Testis (tissue), 3 donors: ENCODE data around the gene KRT23. TPM values are rescaled to one million over a fixed set of nuclear protein-coding genes. Genes with fewer than 3 reads are reported as not detected.

Experiments used
- DNase-seq: peaks from one replicate; pipeline ENCODE4 v3.0.0-alpha.2; 2019
- H3K27ac ChIP-seq, 2 donors: fragments of 200-600 bp; sonication (generic); one replicate each; pipeline ENCODE4 v1.5.1; 2019
- H3K27me3 ChIP-seq: fragments of 200-600 bp; sonication (generic); one replicate; pipeline ENCODE4 v1.5.1; 2019
- H3K36me3 ChIP-seq: fragments of 200-600 bp; sonication (generic); one replicate; pipeline ENCODE4 v1.5.1; 2017; ENCODE audit warnings: low read depth; ENCODE audit errors: missing control alignments
- H3K4me1 ChIP-seq: fragments of 200-600 bp; sonication (generic); one replicate; pipeline ENCODE4 v1.5.1; 2019
- H3K4me3 ChIP-seq, 2 donors: fragments of 200-600 bp; sonication (generic); one replicate each; pipeline ENCODE4 v1.5.1; 2017 to 2019
- H3K9me3 ChIP-seq: fragments of 200-600 bp; sonication (generic); one replicate; pipeline ENCODE4 v1.5.1; 2017
- POLR2A ChIP-seq: fragments of 450-650 bp; IDR thresholded peaks from one replicate; pipeline ENCODE4 v1.6.1; 2017; ENCODE audit warnings: antibody characterized with exemption, mild to moderate bottlenecking, moderate library complexity
- WGBS, 2 donors: methylation state at CpG; one replicate each; pipeline ENCODE4 v1.1.5; 2018; 5-methylcytosine and 5-hydroxymethylcytosine counted together
- intact Hi-C: fragments of 100-400 bp; cut with DNase I; formaldehyde crosslinking; loops from one replicate; pipeline ENCODE4 v1.15.1; 2023; ENCODE audit warnings: low total_unique reads
- polyA plus RNA-seq: library from polyadenylated mRNA; stranded (reverse); fragments of 350-450 nt; fragmentation: Illumina TruSeq; extraction: RNeasy Lipid Tissue Mini Kit (QIAGEN cat#74804); gene quantifications from one replicate; pipeline ENCODE4 v1.2.3, GENCODE V29; 2014; ENCODE audit warnings: low read depth, low replicate concordance; ENCODE audit not compliant: insufficient read depth
- total RNA-seq, 2 donors: library from RNA; depleted of rRNA; stranded (reverse); fragments of >200 nt; gene quantifications; one replicate each; pipeline ENCODE4 v1.2.3, GENCODE V29; 2016
- TF ChIP-seq, protein P1 (sequence below), 3 experiments: fragments of 450-650 bp in 2 of 3; fragments of 200-600 bp in 1 of 3; sonication (generic) in 1 of 3; IDR thresholded peaks; one replicate each; pipeline ENCODE4 v1.5.1; 2016 to 2019; ENCODE audit warnings: antibody characterized with exemption in 3 of 3, mild to moderate bottlenecking in 2 of 3, moderate library complexity in 1 of 3

The KRT23 gene
- total and polyA plus RNA-seq, 3 donors from 2014 or later = 14.0 to 52.2 (median 17.3) TPM

DNA sequence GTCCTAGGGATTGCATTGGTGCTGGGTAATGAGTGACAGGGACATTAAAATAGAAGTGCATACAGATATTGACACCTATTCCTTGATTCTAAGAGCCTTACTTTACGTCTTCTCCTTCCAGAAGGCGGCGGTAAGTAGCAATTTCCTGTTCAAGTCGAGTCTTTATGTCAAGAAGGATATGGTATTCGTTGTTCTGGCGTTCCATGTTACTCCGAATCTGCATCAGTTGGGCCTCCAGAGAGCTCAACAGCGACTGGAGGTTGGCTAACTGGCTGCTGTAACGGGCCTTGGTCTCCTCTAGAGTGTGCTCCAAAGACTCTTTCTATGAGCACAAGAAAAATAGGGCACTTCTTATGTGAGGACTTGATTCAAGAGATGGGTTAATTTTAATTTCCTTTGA, 59.4 kb downstream of the KRT23 start:
- Histone ChIP-seq H3K27ac (no peak overlapping the region), H3K4me1 (no peaks in the 10 kb centered on the region), H3K9me3 (no peaks in the 10 kb centered on the region), H3K4me3 (no peak overlapping the region), H3K27me3 (no peaks in the 10 kb centered on the region), H3K36me3 (no peaks in the 10 kb centered on the region)
- TF ChIP-seq, protein P1, sequence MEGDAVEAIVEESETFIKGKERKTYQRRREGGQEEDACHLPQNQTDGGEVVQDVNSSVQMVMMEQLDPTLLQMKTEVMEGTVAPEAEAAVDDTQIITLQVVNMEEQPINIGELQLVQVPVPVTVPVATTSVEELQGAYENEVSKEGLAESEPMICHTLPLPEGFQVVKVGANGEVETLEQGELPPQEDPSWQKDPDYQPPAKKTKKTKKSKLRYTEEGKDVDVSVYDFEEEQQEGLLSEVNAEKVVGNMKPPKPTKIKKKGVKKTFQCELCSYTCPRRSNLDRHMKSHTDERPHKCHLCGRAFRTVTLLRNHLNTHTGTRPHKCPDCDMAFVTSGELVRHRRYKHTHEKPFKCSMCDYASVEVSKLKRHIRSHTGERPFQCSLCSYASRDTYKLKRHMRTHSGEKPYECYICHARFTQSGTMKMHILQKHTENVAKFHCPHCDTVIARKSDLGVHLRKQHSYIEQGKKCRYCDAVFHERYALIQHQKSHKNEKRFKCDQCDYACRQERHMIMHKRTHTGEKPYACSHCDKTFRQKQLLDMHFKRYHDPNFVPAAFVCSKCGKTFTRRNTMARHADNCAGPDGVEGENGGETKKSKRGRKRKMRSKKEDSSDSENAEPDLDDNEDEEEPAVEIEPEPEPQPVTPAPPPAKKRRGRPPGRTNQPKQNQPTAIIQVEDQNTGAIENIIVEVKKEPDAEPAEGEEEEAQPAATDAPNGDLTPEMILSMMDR (IDR thresholded peaks at IDR 0.05) = no peak
- no peak for TF ChIP-seq POLR2A
- no peak for DNase-seq
- intact Hi-C loops = no loop called here
- 93 to 94% methylated on average over 9 of the region's 9 CpGs for WGBS, 2 donors

DNA sequence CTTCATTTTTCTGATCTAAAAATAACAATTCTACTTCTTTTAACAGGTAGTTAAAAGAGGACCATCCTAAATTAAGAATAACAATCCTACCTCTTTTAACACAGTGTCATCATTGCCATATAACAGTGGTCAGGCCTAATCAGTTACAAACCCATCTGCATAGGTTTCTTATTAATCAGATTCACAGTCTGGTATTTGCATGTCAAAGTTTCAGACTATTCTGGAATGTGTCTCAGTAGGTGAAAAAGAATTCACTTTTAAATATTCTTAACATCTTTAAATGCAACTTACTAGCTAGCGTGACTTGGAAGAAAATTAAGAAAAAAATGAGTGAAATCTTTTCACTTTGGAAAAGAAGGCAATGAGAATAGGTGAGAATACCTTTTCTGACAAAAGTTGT, 63.6 kb downstream of the KRT23 start:
- TF ChIP-seq, protein P1 (IDR thresholded peaks at IDR 0.05) = no peak
- no peak for TF ChIP-seq POLR2A
- no peaks in the 10 kb centered on the region for H3K36me3 ChIP-seq
- no peak overlapping the region for H3K27ac ChIP-seq
- WGBS, 2 donors = 98 to 100% methylated on average over 1 of the region's 1 CpG
- intact Hi-C loops = no loop called here
- H3K9me3 ChIP-seq = no peaks in the 10 kb centered on the region
- H3K4me1 ChIP-seq = no peaks in the 10 kb centered on the region
- no peak for DNase-seq
- H3K4me3 ChIP-seq = no peak overlapping the region
- no peaks in the 10 kb centered on the region for H3K27me3 ChIP-seq

DNA sequence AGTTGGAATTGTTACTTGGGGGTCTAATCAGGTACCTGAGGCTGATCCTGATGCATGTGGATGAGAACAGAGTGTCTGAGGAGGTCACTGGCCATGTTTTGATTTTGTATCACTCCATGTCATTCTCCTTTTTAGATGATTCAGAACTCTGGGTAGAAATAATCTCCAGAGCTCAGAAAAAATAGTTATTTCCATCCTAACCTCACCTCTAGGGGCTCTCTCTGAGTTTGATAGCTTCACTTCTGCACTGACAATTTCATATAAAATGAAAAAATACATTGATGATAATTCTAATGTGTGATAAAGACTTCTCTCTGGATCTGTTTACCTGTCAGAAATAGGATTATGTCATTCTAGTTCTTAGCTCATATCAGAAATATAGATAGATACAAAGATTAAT, 64.2 kb downstream of the KRT23 start:
- DNase-seq = no peak
- Histone ChIP-seq H3K27me3 (no peaks in the 10 kb centered on the region), H3K27ac (no peak overlapping the region), H3K4me3 (no peak overlapping the region), H3K4me1 (no peaks in the 10 kb centered on the region), H3K36me3 (no peaks in the 10 kb centered on the region), H3K9me3 (no peaks in the 10 kb centered on the region)
- TF ChIP-seq POLR2A = no peak
- TF ChIP-seq, protein P1 (IDR thresholded peaks at IDR 0.05) = no peak
- intact Hi-C loops = no loop called here

Other genes starting within 250 kb of the KRT23 start
Only the 30 nearest of the 33 such genes appear.
- gene KRT25, start 182.3 kb downstream of the KRT23 start, total RNA-seq = 1 to 10 TPM; 1.2 to 1.3 TPM
- gene KRT25, start 182.3 kb downstream of the KRT23 start, polyA plus RNA-seq = 1.6 TPM
- gene KRT26, start 165.4 kb downstream of the KRT23 start, total RNA-seq = under 1 TPM; 0.62 to 0.79 TPM
- gene KRT26, start 165.4 kb downstream of the KRT23 start, polyA plus RNA-seq = 0.30 TPM
- gene KRT27, start 155.1 kb downstream of the KRT23 start, total RNA-seq = 1 to 10 TPM in 1 of 2 donors, under 1 TPM in 1; 0.87 to 1.4 TPM
- gene KRT27, start 155.1 kb downstream of the KRT23 start, polyA plus RNA-seq = 0.58 TPM
- under 1 TPM; 0.43 to 0.87 TPM for gene KRT28, start 137.7 kb downstream of the KRT23 start, total RNA-seq
- gene KRT28, start 137.7 kb downstream of the KRT23 start, polyA plus RNA-seq = 0.37 TPM
- gene KRT10, start 115.0 kb downstream of the KRT23 start, total RNA-seq = 10 to 100 TPM; 22.1 to 25.8 TPM
- gene KRT10, start 115.0 kb downstream of the KRT23 start, polyA plus RNA-seq = 69.4 TPM
- under 1 TPM; 0.63 to 0.68 TPM for gene KRT12, start 70.4 kb downstream of the KRT23 start, total RNA-seq
- 0.26 TPM for gene KRT12, start 70.4 kb downstream of the KRT23 start, polyA plus RNA-seq
- not detected for gene KRT20, start 52.4 kb downstream of the KRT23 start, total RNA-seq
- gene KRT20, start 52.4 kb downstream of the KRT23 start, polyA plus RNA-seq = not detected
- not detected for gene KRT39, start 29.3 kb upstream of the KRT23 start, total RNA-seq
- not detected for gene KRT39, start 29.3 kb upstream of the KRT23 start, polyA plus RNA-seq
- gene KRT40, start 46.7 kb upstream of the KRT23 start, total RNA-seq = under 1 TPM in 1 of 2 donors, not detected in 1; 0.16 TPM
- 0.45 TPM for gene KRT40, start 46.7 kb upstream of the KRT23 start, polyA plus RNA-seq
- gene KRTAP3-3, start 56.5 kb upstream of the KRT23 start, total RNA-seq = not detected
- not detected for gene KRTAP3-3, start 56.5 kb upstream of the KRT23 start, polyA plus RNA-seq
- gene KRTAP3-2, start 62.3 kb upstream of the KRT23 start, total RNA-seq = not detected
- not detected for gene KRTAP3-2, start 62.3 kb upstream of the KRT23 start, polyA plus RNA-seq
- gene KRTAP3-1, start 71.5 kb upstream of the KRT23 start, total RNA-seq = not detected
- gene KRTAP3-1, start 71.5 kb upstream of the KRT23 start, polyA plus RNA-seq = not detected
- not detected for gene KRTAP1-5, start 89.6 kb upstream of the KRT23 start, total RNA-seq
- not detected for gene KRTAP1-5, start 89.6 kb upstream of the KRT23 start, polyA plus RNA-seq
- gene KRTAP1-4, start 92.5 kb upstream of the KRT23 start, total RNA-seq = not detected
- not detected for gene KRTAP1-4, start 92.5 kb upstream of the KRT23 start, polyA plus RNA-seq
- not detected for gene KRTAP1-3, start 97.2 kb upstream of the KRT23 start, total RNA-seq
- gene KRTAP1-3, start 97.2 kb upstream of the KRT23 start, polyA plus RNA-seq = not detected
- not detected for gene KRTAP1-1, start 103.8 kb upstream of the KRT23 start, total RNA-seq
- gene KRTAP1-1, start 103.8 kb upstream of the KRT23 start, polyA plus RNA-seq = not detected
- not detected for gene KRTAP2-1, start 109.7 kb upstream of the KRT23 start, total RNA-seq
- not detected for gene KRTAP2-1, start 109.7 kb upstream of the KRT23 start, polyA plus RNA-seq
- not detected for gene KRTAP2-2, start 117.6 kb upstream of the KRT23 start, total RNA-seq
- gene KRTAP2-2, start 117.6 kb upstream of the KRT23 start, polyA plus RNA-seq = not detected
- gene KRTAP2-3, start 122.5 kb upstream of the KRT23 start, total RNA-seq = not detected
- not detected for gene KRTAP2-3, start 122.5 kb upstream of the KRT23 start, polyA plus RNA-seq
- gene KRTAP2-4, start 128.2 kb upstream of the KRT23 start, total RNA-seq = not detected
- gene KRTAP2-4, start 128.2 kb upstream of the KRT23 start, polyA plus RNA-seq = not detected
- gene KRTAP4-7, start 146.5 kb upstream of the KRT23 start, total RNA-seq = not detected
- gene KRTAP4-7, start 146.5 kb upstream of the KRT23 start, polyA plus RNA-seq = not detected
- gene KRTAP4-8, start 160.5 kb upstream of the KRT23 start, total RNA-seq = not detected
- not detected for gene KRTAP4-8, start 160.5 kb upstream of the KRT23 start, polyA plus RNA-seq
- not detected for gene KRTAP4-16, start 164.6 kb upstream of the KRT23 start, total RNA-seq
- not detected for gene KRTAP4-16, start 164.6 kb upstream of the KRT23 start, polyA plus RNA-seq
- not detected for gene KRTAP4-9, start 167.7 kb upstream of the KRT23 start, total RNA-seq
- not detected for gene KRTAP4-9, start 167.7 kb upstream of the KRT23 start, polyA plus RNA-seq
- not detected for gene KRTAP4-11, start 180.7 kb upstream of the KRT23 start, total RNA-seq
- not detected for gene KRTAP4-11, start 180.7 kb upstream of the KRT23 start, polyA plus RNA-seq
- not detected for gene KRTAP4-12, start 186.5 kb upstream of the KRT23 start, total RNA-seq
- gene KRTAP4-12, start 186.5 kb upstream of the KRT23 start, polyA plus RNA-seq = not detected
- not detected for gene KRTAP4-6, start 202.9 kb upstream of the KRT23 start, total RNA-seq
- not detected for gene KRTAP4-6, start 202.9 kb upstream of the KRT23 start, polyA plus RNA-seq
- not detected for gene KRTAP4-5, start 212.2 kb upstream of the KRT23 start, total RNA-seq
- not detected for gene KRTAP4-5, start 212.2 kb upstream of the KRT23 start, polyA plus RNA-seq
- not detected for gene KRTAP4-4, start 223.1 kb upstream of the KRT23 start, total RNA-seq
- not detected for gene KRTAP4-4, start 223.1 kb upstream of the KRT23 start, polyA plus RNA-seq
- not detected for gene KRTAP4-3, start 230.6 kb upstream of the KRT23 start, total RNA-seq
- not detected for gene KRTAP4-3, start 230.6 kb upstream of the KRT23 start, polyA plus RNA-seq